ENCODE measurements around the gene MXD4.

DNA sequence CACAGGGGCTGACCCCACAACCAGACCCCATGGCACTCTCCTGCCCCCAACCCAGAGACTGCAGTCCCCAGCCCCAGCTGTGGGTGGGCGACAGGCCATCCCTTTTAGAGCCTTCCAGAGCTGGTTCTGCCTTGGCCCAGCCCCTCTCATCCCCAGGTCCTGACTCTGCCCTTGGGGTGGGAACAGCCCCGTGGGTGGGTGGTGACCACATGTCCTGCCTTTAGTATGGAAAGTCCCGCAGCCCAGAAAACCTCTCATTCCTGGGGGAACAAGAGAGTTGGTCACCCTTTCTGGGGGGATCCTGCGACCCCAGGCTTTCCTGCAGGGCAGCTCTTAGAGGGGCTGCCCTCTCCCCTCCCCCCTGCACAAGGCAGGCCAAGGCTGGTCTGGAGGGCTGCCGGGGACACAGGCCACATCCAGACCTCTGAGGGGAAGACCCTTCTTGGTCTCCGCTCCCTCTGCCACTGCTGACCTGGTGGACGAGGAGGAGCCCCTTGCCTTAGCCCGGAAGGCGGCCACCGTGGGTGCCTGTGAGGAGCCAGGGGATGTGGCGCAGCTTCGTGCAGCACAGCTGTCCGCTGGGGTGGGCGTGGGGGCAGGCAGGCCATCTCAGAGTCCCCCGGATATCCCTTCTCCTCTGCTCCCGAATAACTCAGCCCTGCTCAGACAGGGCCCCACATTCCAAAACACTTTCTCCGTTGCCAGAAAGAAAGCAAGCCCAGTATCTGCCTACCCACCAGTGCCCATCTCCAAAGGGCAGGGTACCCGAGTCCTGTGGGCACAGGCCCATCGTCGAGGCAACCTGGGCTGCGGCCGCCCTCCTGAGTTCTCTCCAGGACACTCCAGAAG, 6.7 kb upstream of the MXD4 start:
- no peak for TF ChIP-seq CTCF (conservative IDR thresholded peaks at IDR 0.05)
- no peak for TF ChIP-seq ZFX (IDR thresholded peaks at IDR 0.05)

All from C4-2B (cell line).